AG20443 (cell line): Measurements from ENCODE around the gene LINGO3.
A peak's percentile ranks its signal among the peaks of the same experiment; 100 is the strongest.
"Not testable (repeated sequence)": the region's sequence is repeated elsewhere in the genome, so short reads cannot be mapped to it uniquely, and the experiment has no call there.

Experiments
- DNase-seq: peaks from one replicate; pipeline ENCODE4 v3.0.0; 2012; ENCODE audit warnings: low spot score, mixed read lengths

LINGO3 gene

GRCh38 chr19:2308114-2308556, at the start of gene LINGO3:
TSS of gene LINGO3 (minus strand) at chr19:2308154. CDS start at chr19:2291776, 16,378 bp downstream.
- peak; percentile 47 for DNase-seq

GRCh38 chr19:2356036-2356646, 48.2 kb upstream of the LINGO3 start:
- no peak for DNase-seq

- DNase-seq = peak; percentile 92
Observed at GRCh38 chr19:2355168-2356035, 47.4 kb upstream of the LINGO3 start.

GRCh38 chr19:2354670-2355069, 46.7 kb upstream of the LINGO3 start:
- no peak for DNase-seq

GRCh38 chr19:2353887-2354592, 46.1 kb upstream of the LINGO3 start:
- no peak for DNase-seq

- DNase-seq = no peak
Observed at GRCh38 chr19:2353159-2353886, 45.4 kb upstream of the LINGO3 start.

GRCh38 chr19:2352121-2352520, 44.2 kb upstream of the LINGO3 start:
- DNase-seq = no peak

- no peak for DNase-seq
Observed at GRCh38 chr19:2351591-2351990, 43.6 kb upstream of the LINGO3 start.

GRCh38 chr19:2350656-2351055, 42.7 kb upstream of the LINGO3 start:
- DNase-seq = no peak

- not testable (repeated sequence) for DNase-seq
Observed at GRCh38 chr19:2349818-2350217, 41.9 kb upstream of the LINGO3 start.

- peak; percentile 49 for DNase-seq
Observed at GRCh38 chr19:2345794-2346663, 38.1 kb upstream of the LINGO3 start.

GRCh38 chr19:2345076-2345475, 37.1 kb upstream of the LINGO3 start:
- DNase-seq = no peak

GRCh38 chr19:2344381-2344870, 36.5 kb upstream of the LINGO3 start:
- no peak for DNase-seq

- no peak for DNase-seq
Observed at GRCh38 chr19:2343289-2343982, 35.5 kb upstream of the LINGO3 start.

GRCh38 chr19:2342656-2343288, 34.8 kb upstream of the LINGO3 start:
- DNase-seq = no peak

GRCh38 chr19:2341982-2342381, 34.0 kb upstream of the LINGO3 start:
- no peak for DNase-seq

- no peak for DNase-seq
Observed at GRCh38 chr19:2341244-2341751, 33.3 kb upstream of the LINGO3 start.

- DNase-seq = no peak
Observed at GRCh38 chr19:2340496-2341243, 32.7 kb upstream of the LINGO3 start.
